ENCODE measurements around the gene HBG1. TPM values are rescaled to one million over a fixed set of nuclear protein-coding genes. Genes with fewer than 3 reads are reported as not detected.

HBG1 gene
- polyA plus RNA-seq, 3 donors = not detected

- Histone ChIP-seq H3K4me3 (replicated peaks in 1 of 3; ENCODE audit: low read depth in 2 of 3, low read length in 3 of 3) (no peak overlapping the region), H3K79me2 (ENCODE audit: insufficient read depth, low read length) (no peaks in the 10 kb centered on the region), H3K4me1 (ENCODE audit: control insufficient read depth in 1 of 2, insufficient read depth in 2 of 2, low read length in 2 of 2) (peaks cover 0 to 4% of the 10 kb centered on the region in 2 donors), H4K20me1 (ENCODE audit: insufficient read depth, low read length) (no peaks in the 10 kb centered on the region), H3K36me3 (replicated peaks in 1 of 2; ENCODE audit: control insufficient read depth in 1 of 2, insufficient read depth in 2 of 2, low read length in 2 of 2) (no peaks in the 10 kb centered on the region), H3K9me3 (replicated peaks in 1 of 2; ENCODE audit: control insufficient read depth in 1 of 2, insufficient read depth in 1 of 2, low read length in 2 of 2) (no peaks in the 10 kb centered on the region), H3K27ac (ENCODE audit: low read depth in 1 of 2, low read length in 2 of 2) (no peak overlapping the region), H3K9ac (ENCODE audit: insufficient read depth, low read length, poor library complexity, severe bottlenecking) (no peak overlapping the region), H2AFZ (ENCODE audit: insufficient read depth, low read depth, low read length, poor library complexity, severe bottlenecking) (no peak overlapping the region), H3K4me2 (replicated peaks; ENCODE audit: extremely low read depth, low read length, poor library complexity, severe bottlenecking) (no peak overlapping the region), H3K27me3 (ENCODE audit: control insufficient read depth in 2 of 2, insufficient read depth in 2 of 2, low read length in 2 of 2) (no peaks in the 10 kb centered on the region)
- DNase-seq = no peak
- intact Hi-C loops (cut with micrococcal nuclease) = no loop called here
- TF ChIP-seq CTCF (IDR thresholded peaks at IDR 0.05) = no peak
- Mint-ChIP-seq H3K4me1 (peaks cover 4% of the 10 kb centered on the region), H3K27ac (no peak overlapping the region), H3K36me3 (no peaks in the 10 kb centered on the region), H3K4me3 (no peak overlapping the region), H3K9me3 (peaks cover 0 to 2% (median 0%) of the 10 kb centered on the region in 7 donors), H3K27me3 (ENCODE audit: low read depth in 3 of 3) (peaks cover 0 to 3% (median 0%) of the 10 kb centered on the region in 3 donors)
- WGBS (ENCODE audit: insufficient coverage) = 100% methylated on average over 1 of the region's 1 CpG
Measured at GRCh38 chr11:5277807-5278382, 28.2 kb upstream of the HBG1 start.

GRCh38 chr11:5276697-5277096, 27.0 kb upstream of the HBG1 start:
- Histone ChIP-seq H3K27ac (ENCODE audit: low read depth in 1 of 2, low read length in 2 of 2) (no peak overlapping the region), H3K36me3 (replicated peaks in 1 of 2; ENCODE audit: control insufficient read depth in 1 of 2, insufficient read depth in 2 of 2, low read length in 2 of 2) (no peaks in the 10 kb centered on the region), H2AFZ (ENCODE audit: insufficient read depth, low read depth, low read length, poor library complexity, severe bottlenecking) (no peak overlapping the region), H3K4me1 (ENCODE audit: control insufficient read depth in 1 of 2, insufficient read depth in 2 of 2, low read length in 2 of 2) (peaks cover 0 to 4% of the 10 kb centered on the region in 2 donors), H3K79me2 (ENCODE audit: insufficient read depth, low read length) (no peaks in the 10 kb centered on the region), H4K20me1 (ENCODE audit: insufficient read depth, low read length) (no peaks in the 10 kb centered on the region), H3K27me3 (ENCODE audit: control insufficient read depth in 2 of 2, insufficient read depth in 2 of 2, low read length in 2 of 2) (no peaks in the 10 kb centered on the region), H3K9ac (ENCODE audit: insufficient read depth, low read length, poor library complexity, severe bottlenecking) (no peak overlapping the region), H3K9me3 (replicated peaks in 1 of 2; ENCODE audit: control insufficient read depth in 1 of 2, insufficient read depth in 1 of 2, low read length in 2 of 2) (no peaks in the 10 kb centered on the region), H3K4me2 (replicated peaks; ENCODE audit: extremely low read depth, low read length, poor library complexity, severe bottlenecking) (no peak overlapping the region), H3K4me3 (replicated peaks in 1 of 3; ENCODE audit: low read depth in 2 of 3, low read length in 3 of 3) (no peak overlapping the region)
- Mint-ChIP-seq H3K9me3 (peaks cover 0 to 2% (median 0%) of the 10 kb centered on the region in 7 donors), H3K27me3 (ENCODE audit: low read depth in 3 of 3) (peaks cover 0 to 3% (median 0%) of the 10 kb centered on the region in 3 donors), H3K4me1 (peaks cover 4% of the 10 kb centered on the region), H3K27ac (no peak overlapping the region), H3K4me3 (no peak overlapping the region), H3K36me3 (no peaks in the 10 kb centered on the region)
- intact Hi-C loops (cut with micrococcal nuclease) = no loop called here
- no peak for DNase-seq
- TF ChIP-seq CTCF (IDR thresholded peaks at IDR 0.05) = no peak
- 75% methylated on average over 1 of the region's 2 CpGs for WGBS (ENCODE audit: insufficient coverage)
